Prostate gland (tissue), 2 donors: ENCODE measurements around the gene RGS3. TPM values are rescaled to one million over a fixed set of nuclear protein-coding genes. Genes with fewer than 3 reads are reported as not detected.

ENCODE experiments used
- DNase-seq: peaks from one replicate; pipeline ENCODE4 v3.0.0-alpha.2; 2019; ENCODE audit warnings: low spot score
- H3K27ac ChIP-seq, 2 donors: fragments of 200-600 bp; sonication (generic); 2 replicates each; pipeline ENCODE4 v1.5.1; 2017 to 2019
- H3K27me3 ChIP-seq: fragments of 200-600 bp; sonication (generic); replicated peaks from 2 replicates; pipeline ENCODE4 v1.5.1; 2019; ENCODE audit not compliant: insufficient read depth
- H3K36me3 ChIP-seq, 2 donors: fragments of 200-600 bp; sonication (generic); 1 replicate in 1 of 2; 2 replicates in 1 of 2; pipeline versions ENCODE4 v1.5.1 to v1.8.1; 2017 to 2019
- H3K4me1 ChIP-seq: fragments of 200-600 bp; sonication (generic); replicated peaks from 2 replicates; pipeline ENCODE4 v1.5.1; 2019
- H3K4me3 ChIP-seq, 2 donors: fragments of 200-600 bp; sonication (generic); 2 replicates each; pipeline ENCODE4 v1.5.1; 2017 to 2019
- H3K9me3 ChIP-seq: fragments of 200-600 bp; sonication (generic); 2 replicates; pipeline ENCODE4 v1.5.1; 2017
- POLR2A ChIP-seq: fragments of 450-650 bp; IDR thresholded peaks from one replicate; pipeline ENCODE4 v1.6.1; 2016; ENCODE audit warnings: antibody characterized with exemption, mild to moderate bottlenecking
- POLR2AphosphoS5 ChIP-seq: sonication (generic); formaldehyde crosslinking; IDR thresholded peaks from one replicate; pipeline ENCODE4 v1.6.1; 2017; ENCODE audit warnings: antibody characterized with exemption
- WGBS: methylation state at CpG from one replicate; pipeline ENCODE4 v1.1.5; 2018; 5-methylcytosine and 5-hydroxymethylcytosine counted together
- intact Hi-C: fragments of 100-400 bp; cut with DNase I; formaldehyde crosslinking; loops from one replicate; pipeline ENCODE4 v1.14.2; 2022
- total RNA-seq, 2 donors: library from RNA; depleted of rRNA; stranded (reverse); fragments of >200 nt; gene quantifications; one replicate each; pipeline ENCODE4 v1.1.0, GENCODE V29; 2016
- TF ChIP-seq, protein P1 (sequence below), 4 experiments: fragments of 200-600 bp in 2 of 4; fragments of 450-650 bp in 2 of 4; sonication (generic) in 2 of 4; IDR thresholded peaks; 1 replicate in 3 of 4; 2 replicates in 1 of 4; pipeline ENCODE4 v1.5.1; 2016 to 2019; ENCODE audit warnings: antibody characterized with exemption in 4 of 4, mild to moderate bottlenecking in 2 of 4, moderate library complexity in 2 of 4

Gene RGS3
- total RNA-seq, 2 donors from 2014 or later = 26.5 to 98.9 TPM

DNA sequence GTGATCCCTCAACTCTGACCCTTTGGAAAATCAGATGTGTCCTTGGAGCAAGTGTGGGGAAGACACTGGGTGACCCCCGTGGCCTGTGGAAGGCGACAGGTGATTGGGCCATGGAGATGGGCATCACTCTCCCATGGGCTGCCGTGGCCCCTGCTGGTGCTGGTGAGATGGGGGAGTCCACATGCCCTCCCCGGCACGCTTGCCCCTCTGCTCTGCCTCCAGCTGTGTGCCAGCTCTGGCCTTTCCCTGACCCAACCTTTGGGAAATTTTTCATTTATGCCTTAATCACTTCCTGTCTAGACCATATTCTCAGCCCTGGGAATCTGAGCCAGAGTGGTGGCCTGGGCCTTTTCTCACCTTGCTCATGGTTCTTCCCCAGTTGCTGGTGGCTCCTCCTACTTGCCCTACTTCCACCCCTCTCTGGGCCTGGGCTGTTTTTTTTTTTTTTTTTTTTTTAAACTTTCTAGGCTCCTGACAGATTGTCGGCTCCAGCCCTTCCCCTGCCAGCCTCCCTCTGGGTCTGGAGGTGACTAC is 56.6 kb downstream of the RGS3 start:
- Histone ChIP-seq H3K9me3 (no peaks in the 10 kb centered on the region), H3K27me3 (no peaks in the 10 kb centered on the region), H3K27ac (no peak overlapping the region), H3K36me3 (no peaks in the 10 kb centered on the region), H3K4me1 (peaks cover 7% of the 10 kb centered on the region), H3K4me3 (no peak overlapping the region)
- intact Hi-C loops = loop anchor here (5.0 kb wide), 2 partner anchors 33 to 63 kb away; no protein-coding TSS in a partner anchor
- TF ChIP-seq POLR2AphosphoS5 (no peak), POLR2A (no peak)
- TF ChIP-seq, protein P1, sequence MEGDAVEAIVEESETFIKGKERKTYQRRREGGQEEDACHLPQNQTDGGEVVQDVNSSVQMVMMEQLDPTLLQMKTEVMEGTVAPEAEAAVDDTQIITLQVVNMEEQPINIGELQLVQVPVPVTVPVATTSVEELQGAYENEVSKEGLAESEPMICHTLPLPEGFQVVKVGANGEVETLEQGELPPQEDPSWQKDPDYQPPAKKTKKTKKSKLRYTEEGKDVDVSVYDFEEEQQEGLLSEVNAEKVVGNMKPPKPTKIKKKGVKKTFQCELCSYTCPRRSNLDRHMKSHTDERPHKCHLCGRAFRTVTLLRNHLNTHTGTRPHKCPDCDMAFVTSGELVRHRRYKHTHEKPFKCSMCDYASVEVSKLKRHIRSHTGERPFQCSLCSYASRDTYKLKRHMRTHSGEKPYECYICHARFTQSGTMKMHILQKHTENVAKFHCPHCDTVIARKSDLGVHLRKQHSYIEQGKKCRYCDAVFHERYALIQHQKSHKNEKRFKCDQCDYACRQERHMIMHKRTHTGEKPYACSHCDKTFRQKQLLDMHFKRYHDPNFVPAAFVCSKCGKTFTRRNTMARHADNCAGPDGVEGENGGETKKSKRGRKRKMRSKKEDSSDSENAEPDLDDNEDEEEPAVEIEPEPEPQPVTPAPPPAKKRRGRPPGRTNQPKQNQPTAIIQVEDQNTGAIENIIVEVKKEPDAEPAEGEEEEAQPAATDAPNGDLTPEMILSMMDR (IDR thresholded peaks at IDR 0.05) = no peak
- 96% methylated on average over 6 of the region's 6 CpGs for WGBS
- DNase-seq = no peak

DNA sequence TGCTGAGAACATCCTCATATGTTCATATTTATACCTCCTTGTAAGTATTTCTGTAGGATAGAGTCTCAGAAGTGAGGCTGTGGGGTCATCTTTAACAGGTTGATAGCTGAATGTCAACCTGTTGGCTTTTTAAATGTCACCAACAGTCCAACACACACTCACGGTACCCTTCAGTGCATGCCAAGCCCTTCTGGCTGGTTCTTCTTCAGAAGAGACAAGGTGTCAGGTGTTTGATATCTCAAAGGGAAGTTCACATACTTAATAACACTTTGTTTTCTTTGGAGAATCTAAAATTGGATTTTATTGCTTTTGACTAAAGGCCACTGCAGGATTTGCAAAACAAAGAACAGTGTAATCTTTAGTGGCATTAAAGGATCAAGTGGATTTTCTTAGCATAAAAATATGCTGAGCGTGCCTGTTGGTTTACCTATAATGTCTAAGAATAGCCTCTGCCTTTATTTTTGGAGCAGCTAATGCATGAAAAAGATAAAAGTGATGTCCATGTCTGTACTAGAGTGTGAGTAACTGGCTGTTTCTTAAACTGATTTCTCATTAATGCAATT is 58.2 kb downstream of the RGS3 start:
- H3K27ac ChIP-seq = no peak overlapping the region
- H3K9me3 ChIP-seq = no peaks in the 10 kb centered on the region
- no peak overlapping the region for H3K4me3 ChIP-seq
- no peak for DNase-seq
- H3K4me1 ChIP-seq = peaks cover 7% of the 10 kb centered on the region
- H3K27me3 ChIP-seq = no peaks in the 10 kb centered on the region
- H3K36me3 ChIP-seq = no peaks in the 10 kb centered on the region
- intact Hi-C loops = loop anchor here (5.0 kb wide), 2 partner anchors 34 to 64 kb away; no protein-coding TSS in a partner anchor
- 15% methylated on average over 2 of the region's 2 CpGs for WGBS
- TF ChIP-seq POLR2AphosphoS5 = peak; percentile 45
- TF ChIP-seq POLR2A = no peak

DNA sequence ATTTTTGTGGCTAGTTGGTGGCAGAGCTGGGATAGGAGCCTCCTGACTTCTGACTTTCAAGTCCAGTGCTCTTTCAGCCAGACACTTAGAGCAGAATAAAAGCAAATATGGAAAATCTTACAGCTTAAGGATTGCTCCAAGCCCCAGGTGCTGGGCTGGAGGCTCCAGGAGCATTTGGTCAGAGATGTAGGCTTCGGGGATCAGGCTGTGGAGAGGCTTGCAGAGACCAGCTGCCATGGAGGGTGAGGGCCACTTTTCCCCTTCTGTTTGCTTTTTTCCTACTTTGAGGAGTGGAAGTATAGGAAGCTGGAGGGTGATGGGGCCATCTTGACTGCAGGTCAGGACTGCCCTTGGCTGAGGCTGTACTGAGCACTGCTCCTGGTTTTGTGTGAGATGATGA is 58.9 kb downstream of the RGS3 start:
- WGBS = 100% methylated on average over 1 of the region's 1 CpG
- H3K4me1 ChIP-seq = peaks cover 7% of the 10 kb centered on the region
- intact Hi-C loops = loop anchor here (5.0 kb wide), 2 partner anchors 35 to 65 kb away; no protein-coding TSS in a partner anchor

DNA sequence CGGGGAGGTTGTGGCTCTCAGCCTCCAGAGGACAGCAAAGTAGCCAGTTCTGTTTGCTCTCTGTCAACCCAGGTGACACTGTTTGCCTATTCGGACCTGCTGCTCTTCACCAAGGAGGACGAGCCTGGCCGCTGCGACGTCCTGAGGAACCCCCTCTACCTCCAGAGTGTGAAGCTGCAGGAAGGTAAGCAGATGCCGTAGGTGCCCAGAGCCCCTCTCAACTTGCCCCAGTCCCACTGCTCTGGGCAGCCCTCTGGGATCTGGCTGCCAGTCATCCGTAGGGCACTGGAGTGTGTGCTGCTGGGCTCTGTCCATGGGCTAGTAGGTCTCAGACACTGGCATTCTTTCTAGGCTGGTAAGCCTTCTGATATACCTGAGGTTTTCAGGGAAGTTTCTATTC is 59.3 kb downstream of the RGS3 start:
- H3K27me3 ChIP-seq = no peaks in the 10 kb centered on the region
- peak overlapping the region in 1 of 2 donors; percentile 17 for H3K27ac ChIP-seq
- WGBS = 75% methylated on average over 6 of the region's 8 CpGs
- intact Hi-C loops = loop anchor here (5.0 kb wide), 2 partner anchors 36 to 66 kb away; no protein-coding TSS in a partner anchor
- no peaks in the 10 kb centered on the region for H3K36me3 ChIP-seq
- no peaks in the 10 kb centered on the region for H3K9me3 ChIP-seq
- H3K4me1 ChIP-seq = peaks cover 7% of the 10 kb centered on the region
- no peak for DNase-seq
- TF ChIP-seq POLR2A = no peak
- no peak for TF ChIP-seq POLR2AphosphoS5
- TF ChIP-seq, protein P1 (IDR thresholded peaks at IDR 0.05) = no peak
- no peak overlapping the region for H3K4me3 ChIP-seq

More for the DNA sequence above, 58.9 kb downstream of the RGS3 start:
- Histone ChIP-seq H3K36me3 (no peaks in the 10 kb centered on the region), H3K27ac (peak overlapping the region in 1 of 2 donors; percentile 13), H3K4me3 (no peak overlapping the region), H3K27me3 (no peaks in the 10 kb centered on the region), H3K9me3 (no peaks in the 10 kb centered on the region)
- no peak for DNase-seq
- TF ChIP-seq, protein P1 (IDR thresholded peaks at IDR 0.05) = no peak
- TF ChIP-seq POLR2A = no peak
- no peak for TF ChIP-seq POLR2AphosphoS5

DNA sequence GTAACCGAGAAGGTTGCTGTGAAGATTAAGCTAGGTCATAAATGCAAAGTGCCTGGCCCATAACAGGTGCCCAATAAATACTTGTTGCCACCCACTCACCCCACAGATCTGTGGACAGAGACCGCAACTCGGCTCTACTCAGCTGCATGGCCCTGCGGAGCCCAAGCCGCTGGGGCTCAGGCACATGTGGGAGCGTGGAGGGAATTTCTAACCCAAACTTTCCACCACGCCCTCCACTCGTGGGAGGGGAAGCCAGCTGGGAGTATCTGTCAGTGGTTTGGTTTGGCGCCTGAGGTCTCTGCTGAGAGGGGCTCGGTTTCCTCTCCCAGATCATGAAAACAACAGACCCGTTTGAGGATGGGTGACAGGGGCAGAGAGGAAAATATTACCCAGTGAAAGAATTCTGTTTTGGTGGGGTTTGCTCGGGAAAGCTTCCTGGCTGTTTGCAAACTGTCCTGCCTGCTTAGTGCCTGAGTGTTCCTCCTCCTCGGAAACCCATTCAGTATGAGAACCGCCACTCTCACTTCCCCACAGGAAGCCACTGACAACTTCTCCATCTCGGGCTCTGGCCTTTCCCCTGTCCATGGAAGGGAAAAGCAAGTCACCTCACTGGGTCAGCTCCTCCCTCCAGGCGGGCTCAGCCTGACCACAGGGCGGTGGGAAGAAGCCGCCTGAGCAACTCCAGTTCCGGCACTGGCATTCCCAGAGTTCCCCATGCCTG is 60.1 kb downstream of the RGS3 start:
- peaks cover 7% of the 10 kb centered on the region for H3K4me1 ChIP-seq
- peak overlapping the region in 1 of 2 donors; percentile 17 for H3K27ac ChIP-seq
- no peaks in the 10 kb centered on the region for H3K36me3 ChIP-seq
- no peak for DNase-seq
- H3K4me3 ChIP-seq = no peak overlapping the region
- H3K9me3 ChIP-seq = no peaks in the 10 kb centered on the region
- H3K27me3 ChIP-seq = no peaks in the 10 kb centered on the region
- TF ChIP-seq POLR2AphosphoS5 = no peak
- TF ChIP-seq POLR2A = no peak
- TF ChIP-seq, protein P1 (IDR thresholded peaks at IDR 0.05) = no peak
- intact Hi-C loops = loop anchor here (5.0 kb wide), 2 partner anchors 36 to 66 kb away; no protein-coding TSS in a partner anchor
- WGBS = 42% methylated on average over 19 of the region's 19 CpGs
